ENCODE measurements around the gene PDCD2.
A peak's percentile ranks its signal among the peaks of the same experiment; 100 is the strongest.

GRCh38 chr6:170552765-170553533, 31.5 kb downstream of the PDCD2 start, which contains the start of gene PSMB1:
- TF ChIP-seq CTCF (conservative IDR thresholded peaks at IDR 0.05; ENCODE audit: low read depth in 2 of 2) (no peak), EZH2 (IDR thresholded peaks at IDR 0.05; ENCODE audit: low read depth, unreplicated experiment) (no peak), POLR2AphosphoS5 (IDR thresholded peaks at IDR 0.05; ENCODE audit: low read depth) (peak; percentile 92)
